ENCODE measurements around the gene TBC1D32.
"Not testable (repeated sequence)": the region's sequence is repeated elsewhere in the genome, so short reads cannot be mapped to it uniquely, and the experiment has no call there.

Gene TBC1D32

DNA sequence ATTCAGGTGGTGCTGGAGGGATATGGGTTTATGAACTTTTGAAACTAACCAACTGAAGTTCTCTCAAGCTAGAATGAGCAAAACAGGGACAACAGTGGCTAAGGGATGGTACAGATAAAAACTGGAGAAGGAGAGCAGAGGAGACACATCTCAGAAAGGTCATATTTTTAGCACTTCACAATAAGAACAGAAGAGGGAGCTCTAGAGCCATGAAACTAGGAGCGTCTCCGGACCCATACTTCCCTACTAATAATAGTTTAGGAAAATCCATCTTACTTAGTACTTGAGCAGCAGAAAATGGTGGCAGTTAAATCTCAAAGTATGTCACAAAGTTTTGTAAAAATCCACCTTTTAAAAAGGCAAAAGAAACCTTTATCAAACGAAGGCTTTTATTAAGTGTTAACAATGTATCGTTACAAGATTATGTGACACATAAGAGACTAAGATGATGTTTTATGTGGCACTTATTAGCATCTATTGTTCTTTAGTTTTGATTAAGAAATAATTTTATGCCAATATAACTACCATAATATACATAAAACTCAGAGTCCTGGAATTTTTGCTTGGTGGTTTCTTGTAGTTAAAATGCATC, 278.6 kb downstream of the TBC1D32 start:
- DNase-seq (ENCODE audit: low read depth, low spot score): peak; percentile 42
- no peak for TF ChIP-seq POLR2AphosphoS5 (IDR thresholded peaks at IDR 0.05; ENCODE audit: borderline replicate concordance, low read depth, low read length)
- no peak for TF ChIP-seq FOXP2 (optimal IDR thresholded peaks at IDR 0.05; ENCODE audit: control extremely low read depth, extremely low read length, insufficient read depth)
- no peak for TF ChIP-seq EZH2 (IDR thresholded peaks at IDR 0.05)
- Histone ChIP-seq H3K9ac (ENCODE audit: insufficient read length) (no peak overlapping the region), H3K27ac (no peak overlapping the region), H3K4me3 (no peak overlapping the region), H3K9me3 (ENCODE audit: low read depth, low read length) (no peaks in the 10 kb centered on the region), H3K36me3 (ENCODE audit: insufficient read depth, low read length) (no peaks in the 10 kb centered on the region)

DNA sequence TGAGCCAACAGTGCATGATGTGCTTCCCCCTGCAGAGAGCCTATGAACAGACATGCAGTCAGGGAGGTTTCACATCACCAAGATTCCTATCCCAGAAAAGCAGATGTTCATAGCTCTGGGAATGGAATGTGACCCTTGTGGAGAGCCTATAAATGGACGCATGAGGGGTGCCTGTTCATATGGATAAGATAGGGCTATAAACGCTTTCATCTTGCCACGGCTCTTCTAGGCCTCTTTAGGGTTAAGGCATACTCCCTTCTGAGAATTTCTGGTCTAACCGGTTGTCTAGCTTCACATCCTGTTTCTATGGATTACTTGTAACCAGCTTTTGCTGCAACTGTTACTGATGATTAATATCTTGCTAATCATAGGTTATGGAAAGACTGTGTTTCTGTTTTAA, 285.7 kb downstream of the TBC1D32 start:
- H3K36me3 ChIP-seq (ENCODE audit: insufficient read depth, low read length); DNase-seq (ENCODE audit: low read depth, low spot score); H3K27ac ChIP-seq; H3K4me3 ChIP-seq; H3K9ac ChIP-seq (ENCODE audit: insufficient read length); H3K9me3 ChIP-seq (ENCODE audit: low read depth, low read length): not testable (repeated sequence)

DNA sequence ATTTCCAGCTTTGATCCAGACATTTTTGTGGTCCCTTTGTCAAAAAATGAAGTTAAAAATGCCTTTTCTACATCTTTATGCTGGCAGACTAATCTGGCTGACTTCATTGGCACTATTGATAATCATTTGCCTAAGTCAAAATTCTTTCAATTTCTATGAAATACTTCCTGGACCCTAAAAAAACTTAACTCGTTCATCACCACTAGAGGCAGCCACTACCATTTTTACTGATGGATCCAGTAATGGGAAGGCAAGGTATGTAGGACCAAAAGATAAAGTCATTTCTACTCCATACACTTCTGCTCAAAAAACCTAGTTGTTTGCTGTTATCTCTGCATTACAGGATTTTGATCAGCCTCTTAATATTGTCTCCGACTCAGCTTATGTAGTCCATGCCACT, 289.4 kb downstream of the TBC1D32 start:
- H3K9ac ChIP-seq (ENCODE audit: insufficient read length); H3K9me3 ChIP-seq (ENCODE audit: low read depth, low read length); H3K27ac ChIP-seq; DNase-seq (ENCODE audit: low read depth, low spot score); H3K36me3 ChIP-seq (ENCODE audit: insufficient read depth, low read length); H3K4me3 ChIP-seq: not testable (repeated sequence)

DNA sequence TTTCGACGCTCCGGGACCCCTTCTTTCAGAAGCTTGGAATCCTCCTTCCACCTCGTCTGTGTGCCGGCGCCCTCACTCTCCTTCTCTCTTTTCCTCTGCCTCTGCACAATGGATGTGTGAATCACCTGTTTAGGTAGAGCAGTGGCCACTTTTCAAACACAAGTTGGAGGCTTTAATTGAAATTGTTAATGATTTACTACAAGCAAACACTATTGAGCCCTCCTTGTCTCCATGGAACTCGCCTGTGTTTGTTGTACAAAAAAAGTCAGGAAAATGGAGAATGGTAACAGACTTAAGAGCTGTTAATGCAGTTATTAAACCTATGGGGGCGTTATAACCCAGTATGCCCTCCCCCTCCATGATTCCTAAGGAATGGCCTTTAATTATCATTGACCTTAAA, 290.6 kb downstream of the TBC1D32 start:
- not testable (repeated sequence) for H3K4me3 ChIP-seq; H3K9me3 ChIP-seq (ENCODE audit: low read depth, low read length); H3K27ac ChIP-seq; H3K9ac ChIP-seq (ENCODE audit: insufficient read length); DNase-seq (ENCODE audit: low read depth, low spot score); H3K36me3 ChIP-seq (ENCODE audit: insufficient read depth, low read length)

DNA sequence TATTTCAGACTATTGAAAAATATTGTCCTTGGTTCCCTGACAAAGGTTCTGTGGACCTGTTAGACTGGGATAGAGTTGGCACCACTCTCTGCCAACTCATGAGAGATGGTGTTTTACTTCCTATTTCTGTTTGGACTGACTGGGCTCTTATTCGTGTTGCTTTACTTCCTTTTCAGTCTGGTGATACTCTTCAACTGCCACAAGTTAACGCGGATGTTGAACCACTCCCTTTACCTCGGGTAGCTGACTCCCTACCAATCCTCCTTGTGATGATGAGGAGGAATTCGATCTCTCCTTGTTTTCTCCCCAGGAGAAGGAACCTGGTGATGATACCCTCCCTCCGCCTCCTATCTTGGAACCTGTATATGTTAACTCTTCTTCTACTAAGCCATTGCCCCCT, 291.1 kb downstream of the TBC1D32 start:
- not testable (repeated sequence) for H3K4me3 ChIP-seq; H3K9me3 ChIP-seq (ENCODE audit: low read depth, low read length); H3K27ac ChIP-seq; DNase-seq (ENCODE audit: low read depth, low spot score); H3K36me3 ChIP-seq (ENCODE audit: insufficient read depth, low read length); H3K9ac ChIP-seq (ENCODE audit: insufficient read length)

DNA sequence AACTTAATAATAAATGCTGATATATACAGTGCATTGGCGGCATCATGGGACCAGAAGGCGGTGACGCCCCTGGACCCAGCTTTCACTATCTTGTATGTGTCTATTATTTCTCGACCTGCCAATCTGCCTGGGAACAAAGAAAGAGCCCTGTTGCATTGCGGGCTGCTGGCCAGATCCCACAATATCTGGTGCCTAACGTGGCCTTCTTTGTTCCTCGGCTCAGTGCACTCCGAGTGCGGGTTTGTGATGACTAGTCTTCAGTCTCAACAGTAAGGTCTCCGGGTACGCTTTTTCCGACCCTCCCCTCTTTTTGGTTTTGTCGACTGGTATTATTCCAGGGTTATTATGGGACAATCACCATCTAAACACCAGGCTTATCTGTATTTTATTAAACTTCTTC, 291.5 kb downstream of the TBC1D32 start:
- Histone ChIP-seq H3K4me3 (no peak overlapping the region), H3K27ac (no peak overlapping the region), H3K36me3 (ENCODE audit: insufficient read depth, low read length) (no peaks in the 10 kb centered on the region), H3K9ac (ENCODE audit: insufficient read length) (no peak overlapping the region), H3K9me3 (ENCODE audit: low read depth, low read length) (no peaks in the 10 kb centered on the region)
- no peak for TF ChIP-seq EZH2 (IDR thresholded peaks at IDR 0.05)
- TF ChIP-seq FOXP2 (optimal IDR thresholded peaks at IDR 0.05; ENCODE audit: control extremely low read depth, extremely low read length, insufficient read depth): no peak
- TF ChIP-seq POLR2AphosphoS5 (IDR thresholded peaks at IDR 0.05; ENCODE audit: borderline replicate concordance, low read depth, low read length): no peak
- no peak for DNase-seq (ENCODE audit: low read depth, low spot score)

DNA sequence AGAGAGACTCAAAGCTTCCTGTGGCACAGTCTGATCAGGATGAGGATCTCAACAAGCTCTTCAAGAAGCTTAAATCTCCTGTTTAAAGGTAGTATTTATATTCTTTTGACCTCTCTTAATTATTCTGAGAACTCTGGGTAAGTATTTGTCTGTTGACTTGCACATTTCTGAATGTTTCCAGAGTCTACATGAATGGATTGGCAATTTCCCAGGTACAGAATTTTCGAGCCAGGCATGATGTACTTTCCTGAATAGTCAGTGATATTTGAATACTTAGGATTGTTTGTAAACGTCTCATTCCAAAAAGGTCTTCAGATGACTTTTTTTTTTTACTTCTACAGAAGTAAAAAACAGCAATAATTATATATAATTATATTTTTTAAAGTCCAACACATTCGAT, 293.4 kb downstream of the TBC1D32 start:
- Histone ChIP-seq H3K9me3 (ENCODE audit: low read depth, low read length) (no peaks in the 10 kb centered on the region), H3K9ac (ENCODE audit: insufficient read length) (no peak overlapping the region), H3K4me3 (no peak overlapping the region), H3K27ac (no peak overlapping the region), H3K36me3 (ENCODE audit: insufficient read depth, low read length) (no peaks in the 10 kb centered on the region)
- TF ChIP-seq FOXP2 (optimal IDR thresholded peaks at IDR 0.05; ENCODE audit: control extremely low read depth, extremely low read length, insufficient read depth): no peak
- TF ChIP-seq POLR2AphosphoS5 (IDR thresholded peaks at IDR 0.05; ENCODE audit: borderline replicate concordance, low read depth, low read length): no peak
- DNase-seq (ENCODE audit: low read depth, low spot score): no peak

DNA sequence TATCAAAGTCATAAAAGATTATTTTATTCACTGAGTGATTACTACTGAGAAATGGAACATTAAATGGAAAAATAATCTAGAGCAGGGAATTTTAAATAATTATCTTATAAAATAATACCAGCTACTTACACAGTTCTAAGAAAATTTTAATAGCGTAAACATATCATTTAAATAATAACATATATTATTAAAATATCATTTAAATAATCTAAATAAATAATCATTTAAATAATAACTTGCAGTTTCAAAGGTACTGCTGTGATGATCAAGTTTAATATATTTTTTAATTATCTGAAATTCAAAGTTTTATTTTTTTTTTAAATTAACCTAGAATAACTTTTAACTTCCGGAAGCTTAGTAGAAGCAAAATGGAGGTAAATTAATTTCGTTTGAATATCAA, 301.2 kb downstream of the TBC1D32 start:
- no peak overlapping the region for H3K27ac ChIP-seq
- no peak for DNase-seq (ENCODE audit: low read depth, low spot score)
- no peak overlapping the region for H3K4me3 ChIP-seq
- H3K9me3 ChIP-seq (ENCODE audit: low read depth, low read length): no peaks in the 10 kb centered on the region
- no peak overlapping the region for H3K9ac ChIP-seq (ENCODE audit: insufficient read length)
- no peak for TF ChIP-seq EZH2 (IDR thresholded peaks at IDR 0.05)
- no peaks in the 10 kb centered on the region for H3K36me3 ChIP-seq (ENCODE audit: insufficient read depth, low read length)

DNA sequence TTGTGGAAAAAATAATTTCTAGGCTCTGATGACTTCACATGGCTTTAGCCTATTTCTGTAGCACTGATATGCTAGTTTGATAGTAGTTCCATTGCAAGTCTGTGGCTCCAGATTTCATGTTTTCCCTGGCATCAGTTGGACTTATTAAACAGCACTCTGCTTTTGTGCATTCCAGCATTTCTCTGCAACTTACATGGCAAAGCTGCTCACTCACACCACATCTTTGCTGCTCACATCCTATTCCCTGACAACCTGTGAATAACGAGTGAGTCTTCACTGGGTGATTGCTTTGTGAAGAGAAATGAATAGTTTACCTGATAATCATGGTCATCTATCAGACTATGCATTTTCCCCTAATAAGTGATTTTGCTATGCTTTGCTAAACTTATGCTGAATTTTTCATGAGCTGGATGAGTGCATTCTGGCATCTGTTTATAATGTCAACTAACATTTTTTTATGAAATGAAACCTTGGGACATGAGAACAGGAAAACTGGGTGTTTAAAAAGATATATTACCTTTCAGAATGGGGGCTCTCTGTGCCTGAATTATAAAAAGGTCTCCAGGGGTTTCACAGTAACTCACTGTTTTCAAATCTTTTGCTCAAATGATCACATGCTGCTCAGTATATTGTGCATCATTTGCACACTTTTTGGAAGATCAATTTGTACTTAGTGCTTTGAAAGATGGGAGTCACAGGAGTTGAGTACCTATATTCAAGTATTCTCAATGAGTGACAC, 301.8 kb downstream of the TBC1D32 start:
- Histone ChIP-seq H3K27ac (no peak overlapping the region), H3K4me3 (no peak overlapping the region), H3K36me3 (ENCODE audit: insufficient read depth, low read length) (no peaks in the 10 kb centered on the region), H3K9ac (ENCODE audit: insufficient read length) (no peak overlapping the region), H3K9me3 (ENCODE audit: low read depth, low read length) (no peaks in the 10 kb centered on the region)
- TF ChIP-seq FOXP2 (optimal IDR thresholded peaks at IDR 0.05; ENCODE audit: control extremely low read depth, extremely low read length, insufficient read depth): no peak
- no peak for TF ChIP-seq POLR2AphosphoS5 (IDR thresholded peaks at IDR 0.05; ENCODE audit: borderline replicate concordance, low read depth, low read length)
- no peak for TF ChIP-seq EZH2 (IDR thresholded peaks at IDR 0.05)
- DNase-seq (ENCODE audit: low read depth, low spot score): no peak

All from SK-N-MC (cell line).